Left renal cortex interstitium (tissue), 4 donors: Measurements from ENCODE around the gene SELENOK. TPM values are rescaled to one million over a fixed set of nuclear protein-coding genes. Genes with fewer than 3 reads are reported as not detected.

ENCODE experiments used
- DNase-seq, 4 donors: peaks; one replicate each; pipeline ENCODE4 v3.0.0-alpha.2; 2013; ENCODE audit warnings: low read depth in 4 of 4, low spot score in 2 of 4, missing footprints in 1 of 4
- polyA plus RNA-seq, 4 donors: library from polyadenylated mRNA; unstranded; fragments of 120-200 nt; gene quantifications; one replicate each; pipeline ENCODE4 v1.2.1, GENCODE V29; 2013; ENCODE audit not compliant: insufficient read length in 4 of 4

Gene SELENOK
- polyA plus RNA-seq, 4 donors: 74.4 to 97.3 (median 80.7) TPM

DNA sequence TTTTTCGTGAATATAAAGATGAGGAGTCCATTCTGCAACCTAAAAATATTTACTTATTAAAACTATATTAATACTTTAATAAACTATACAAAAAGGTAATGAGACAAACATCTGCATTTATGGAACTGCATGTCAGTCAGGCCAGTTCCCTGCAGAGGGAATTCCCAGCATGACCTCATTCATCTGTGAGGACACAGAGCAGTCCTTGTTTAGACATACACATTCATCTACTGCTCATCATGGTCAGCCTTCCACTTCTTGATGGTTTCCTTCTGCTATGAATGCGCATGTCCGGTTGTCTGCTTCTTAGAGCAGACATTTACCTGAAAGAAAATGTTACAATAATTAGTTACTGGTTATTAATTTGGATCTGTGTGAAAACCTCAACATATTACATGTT, 6.4 kb downstream of the SELENOK start:
- DNase-seq: no peak

DNA sequence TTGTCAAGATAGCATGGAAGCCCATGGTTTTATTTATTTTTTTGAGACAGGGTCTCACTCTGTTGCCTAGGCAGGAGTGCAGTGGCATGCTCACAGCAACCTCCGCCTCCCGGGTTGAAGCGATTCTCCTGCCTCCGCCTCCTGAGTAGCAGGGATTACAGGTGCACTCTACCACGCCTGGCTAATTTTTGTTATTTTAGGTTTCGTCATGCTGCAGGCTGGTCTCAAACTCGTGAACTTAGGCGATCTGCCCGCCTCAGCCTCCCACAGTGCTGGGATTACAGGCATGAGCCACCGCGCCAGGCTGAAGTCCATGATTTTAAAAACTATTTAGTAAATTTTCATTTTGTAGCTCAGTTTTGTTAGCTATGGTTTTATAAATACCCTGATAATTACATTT, 7.0 kb downstream of the SELENOK start:
- no peak for DNase-seq

DNA sequence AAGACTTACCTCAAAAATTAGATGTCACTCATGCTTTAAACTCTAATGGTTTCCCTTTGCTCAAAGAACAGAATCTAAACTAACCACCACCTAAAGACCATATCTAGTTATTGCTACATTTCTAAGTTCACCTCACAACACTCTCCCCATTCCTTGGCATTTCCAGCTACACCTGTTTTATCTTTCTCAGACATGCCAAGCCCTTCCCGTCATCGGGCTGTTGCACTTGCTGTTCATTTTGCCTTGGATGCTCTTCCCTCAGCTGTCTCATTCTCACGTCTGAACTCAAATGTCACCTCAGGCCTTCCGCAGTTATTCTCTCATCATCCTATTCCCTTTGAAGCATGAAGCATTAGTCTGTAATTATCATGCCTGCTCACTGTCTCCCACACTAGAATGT, 8.7 kb downstream of the SELENOK start:
- no peak for DNase-seq

DNA sequence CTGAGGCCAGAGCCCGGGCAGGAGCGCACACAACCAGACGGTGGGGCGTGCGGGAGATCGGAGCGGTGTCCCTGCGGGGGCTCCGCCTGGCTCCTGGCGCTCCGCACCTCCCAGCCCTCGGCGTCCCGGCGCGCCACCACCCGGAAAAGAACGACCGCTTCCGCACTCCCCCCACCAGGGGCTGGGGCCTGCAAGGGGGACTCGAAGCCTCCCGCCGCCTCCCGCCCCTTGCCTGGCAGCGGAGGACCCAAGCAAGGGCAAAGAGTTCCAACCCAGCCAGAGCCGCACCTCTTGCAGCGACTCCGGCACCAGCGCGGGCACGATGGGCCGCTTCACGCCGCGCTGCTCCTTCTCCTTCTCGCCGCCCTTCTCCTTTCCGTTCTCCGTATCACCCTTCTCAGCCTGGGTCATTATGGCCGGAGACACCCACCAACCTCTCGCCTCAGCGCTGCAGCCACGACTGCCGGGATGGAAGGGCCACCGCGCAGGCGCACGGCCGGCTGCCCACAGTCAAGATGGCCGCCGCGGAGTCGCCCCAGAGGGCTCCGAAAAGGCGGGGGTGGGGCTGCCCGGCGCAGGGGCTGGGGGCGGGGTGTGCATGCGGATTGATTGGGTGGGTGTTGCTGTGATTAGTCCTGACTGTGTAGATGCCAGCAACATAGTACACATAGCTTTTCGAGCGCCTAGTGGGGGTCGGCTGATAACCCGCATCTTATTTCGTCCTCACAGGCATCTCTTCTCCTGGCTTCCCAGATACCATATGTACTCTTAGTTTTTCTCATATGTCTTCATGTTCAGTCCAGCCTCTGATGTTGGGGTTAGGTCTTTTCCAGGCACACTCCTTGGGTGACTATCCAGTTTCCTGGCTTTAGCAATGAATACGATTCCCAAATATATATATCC, 9.7 kb downstream of the SELENOK start, which contains the start of gene ACTR8:
Gene ACTR8 (minus strand): TSS at position 462 of the 903 bp plus-strand sequence. CDS start 51 bp downstream, at position 411.
- peak in 3 of 4 donors; percentile 73 to 87 (median 77) for DNase-seq

DNA sequence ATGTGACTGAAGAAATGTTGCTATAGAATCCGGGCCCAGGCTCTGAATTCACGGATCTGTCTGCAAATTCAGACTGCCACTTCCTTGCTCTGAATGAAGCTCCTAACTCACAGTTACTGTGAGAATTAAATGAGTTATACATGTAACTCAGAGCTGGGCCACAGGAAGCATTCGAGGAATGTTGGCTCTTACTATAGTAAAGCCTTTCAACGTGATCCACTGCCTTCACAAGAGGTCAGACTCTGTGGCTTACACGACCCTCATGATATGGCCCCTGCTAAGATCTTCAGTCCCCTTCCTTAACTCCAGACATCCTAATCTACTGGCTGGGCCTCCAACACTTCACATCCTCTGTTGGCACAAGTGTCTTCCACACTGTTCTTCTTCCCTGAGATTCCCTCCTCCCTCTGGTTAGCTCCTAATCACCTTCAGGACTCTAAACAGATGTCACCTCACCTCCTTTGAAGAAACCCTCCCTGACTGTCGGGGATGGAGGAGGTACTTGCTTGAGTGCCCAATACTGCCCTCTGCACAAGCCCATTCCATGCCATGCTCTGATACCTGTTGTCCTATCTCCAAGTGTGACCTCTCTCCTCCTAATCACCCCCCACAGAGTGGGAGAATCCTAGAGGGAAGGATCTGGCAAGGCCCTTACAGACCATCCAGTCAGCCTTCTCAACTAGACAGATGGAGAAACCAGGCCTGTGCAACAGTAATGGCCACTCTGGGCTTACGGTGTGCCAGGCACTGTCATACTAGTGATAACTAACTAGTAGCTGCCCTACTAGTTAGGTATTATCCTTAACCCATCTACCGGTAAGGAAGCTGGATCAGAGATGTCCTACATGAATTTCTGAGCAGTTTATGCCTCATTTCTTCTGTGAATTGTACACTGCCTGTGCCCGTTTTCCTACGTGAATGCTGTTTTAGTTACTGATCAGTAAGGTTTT, 11.0 kb downstream of the SELENOK start:
- no peak for DNase-seq

DNA sequence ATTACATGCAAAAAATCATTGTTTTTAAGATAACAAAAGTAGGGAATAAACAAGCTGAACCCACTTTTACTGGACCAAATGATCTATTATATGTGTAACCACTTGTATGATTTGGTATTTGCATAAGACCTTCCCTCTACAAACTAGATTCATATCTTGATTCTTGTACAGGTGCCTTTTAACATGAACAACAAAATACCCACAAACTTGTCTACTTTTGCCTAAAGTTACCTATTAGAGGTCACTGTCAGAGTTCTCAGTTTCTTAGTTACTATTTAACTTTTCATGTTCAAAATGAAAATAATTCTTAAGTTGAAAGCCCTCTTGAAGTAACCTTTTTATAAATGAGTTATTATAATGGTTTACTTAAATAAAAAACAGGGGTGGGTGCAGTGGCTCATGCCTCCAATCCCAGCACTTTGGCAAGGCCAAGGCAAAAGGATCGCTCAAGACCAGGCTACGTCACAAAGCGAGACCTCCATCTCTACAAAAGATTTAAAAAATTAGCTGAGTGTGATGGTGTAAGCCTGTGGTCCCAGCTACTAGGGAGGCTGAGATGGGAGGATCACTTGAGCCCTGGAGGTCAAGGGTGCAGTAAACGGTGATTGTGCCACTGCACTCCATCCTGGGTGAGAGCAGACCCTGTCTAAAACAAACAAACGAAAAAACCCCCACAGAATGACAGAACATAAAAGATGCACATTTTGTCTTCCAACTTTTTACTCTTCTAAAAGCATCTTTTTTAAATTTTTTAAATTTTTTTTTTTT, 25.7 kb downstream of the SELENOK start:
- DNase-seq: no peak

DNA sequence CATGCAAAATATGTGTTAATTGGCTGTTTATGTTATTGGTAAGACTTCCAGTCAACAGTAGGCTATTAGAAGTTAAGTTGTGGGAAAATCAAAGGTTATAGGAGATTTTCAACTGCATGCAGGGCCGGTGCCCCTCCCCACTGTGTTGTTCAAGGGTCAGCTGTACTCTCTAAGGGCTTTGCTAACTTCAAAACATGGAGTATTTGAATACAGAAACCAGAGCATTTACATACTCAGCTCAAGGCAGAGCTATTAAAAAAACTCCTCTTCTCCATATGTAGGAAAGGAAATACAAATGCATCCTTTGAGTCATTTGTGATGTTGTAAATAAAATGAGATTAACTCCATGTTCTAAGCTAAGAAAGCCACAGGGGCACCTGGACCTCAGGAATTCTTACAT, 28.5 kb downstream of the SELENOK start:
- DNase-seq: no peak

DNA sequence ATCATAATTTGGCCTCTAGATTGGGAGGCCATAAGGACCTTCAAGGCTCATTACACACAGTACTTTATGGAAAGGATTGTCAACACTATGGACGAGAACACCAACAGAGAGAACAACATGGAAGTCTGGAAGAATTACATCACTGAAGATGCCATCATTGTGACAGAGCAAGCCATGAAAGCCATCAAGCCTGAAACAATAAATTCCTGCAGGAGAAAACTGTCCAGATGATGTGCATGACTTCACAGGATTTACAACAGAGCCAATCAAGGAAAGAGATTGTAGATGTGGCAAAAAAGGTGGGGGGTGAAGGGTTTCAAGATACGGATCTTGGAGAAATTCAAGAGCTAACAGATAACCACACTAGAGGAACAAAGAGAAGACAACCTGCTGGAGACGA, 29.4 kb downstream of the SELENOK start:
- DNase-seq: no peak

DNA sequence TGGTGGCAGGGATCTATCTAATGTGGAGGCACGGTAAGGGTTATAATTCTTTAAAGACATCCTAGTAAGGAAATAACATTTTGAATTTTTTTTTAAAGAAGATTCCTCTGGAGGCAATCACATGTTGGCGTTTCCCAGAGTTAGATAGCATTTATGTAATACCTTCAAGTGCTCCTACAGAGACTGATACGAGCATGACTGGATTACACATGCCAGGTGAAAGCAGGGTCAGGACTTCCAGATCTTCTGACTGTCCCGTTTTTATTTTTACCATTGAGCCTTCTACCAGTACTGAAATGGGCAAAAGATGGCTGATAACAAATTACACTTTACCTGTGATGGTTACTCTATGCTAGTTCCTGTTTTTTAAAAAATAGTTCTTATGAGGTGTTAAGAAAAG, 31.5 kb downstream of the SELENOK start:
- no peak for DNase-seq

DNA sequence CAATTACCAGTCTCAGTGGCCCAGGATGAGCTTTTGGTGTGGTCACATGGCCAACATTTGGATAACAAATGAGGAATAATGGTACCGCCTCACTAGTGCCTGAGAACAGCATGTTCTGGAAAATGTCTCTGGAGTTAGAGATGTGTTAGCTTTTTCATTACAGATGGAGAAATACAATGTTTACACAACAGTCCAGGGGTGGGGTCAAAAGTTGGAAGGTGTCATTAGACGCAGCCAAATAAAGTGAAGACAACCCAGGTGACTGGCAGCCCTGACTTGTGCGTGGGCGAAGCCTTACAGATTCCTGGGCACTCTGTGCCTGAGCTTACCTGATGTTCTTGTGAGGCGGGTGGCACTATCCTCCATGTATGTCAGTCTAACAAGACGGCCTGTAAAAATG, 32.5 kb downstream of the SELENOK start:
- DNase-seq: no peak

DNA sequence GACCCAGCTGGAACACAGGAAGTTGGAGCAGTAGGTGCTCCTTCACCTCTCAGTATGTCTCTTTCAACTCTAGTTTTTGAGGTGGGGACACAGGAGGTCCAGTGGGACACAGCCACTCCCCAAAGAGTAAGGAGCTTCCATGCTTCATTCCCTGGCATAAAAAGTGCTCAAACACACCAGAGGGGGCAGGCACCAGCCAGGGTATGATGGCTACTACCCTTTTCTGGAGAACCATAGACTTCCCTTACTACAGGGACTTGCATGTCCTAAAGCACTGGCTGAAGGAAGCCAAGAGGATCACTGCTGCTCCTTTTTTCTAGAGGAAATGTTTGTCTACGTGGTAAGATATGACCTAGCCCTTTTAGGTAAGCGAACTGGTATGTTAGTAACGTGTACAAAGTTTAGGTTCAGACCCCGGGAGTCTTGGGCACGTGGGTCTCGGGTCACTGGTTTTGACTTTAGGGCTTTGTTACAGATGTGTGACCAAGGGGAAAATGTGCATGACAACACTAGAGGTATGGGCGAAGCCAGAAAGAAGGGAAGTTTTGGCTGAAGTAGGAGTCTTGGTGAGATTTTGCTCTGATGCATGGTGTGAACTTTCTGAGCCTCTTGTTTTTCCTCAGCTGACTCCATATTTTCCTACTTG, 33.4 kb downstream of the SELENOK start:
- no peak for DNase-seq

DNA sequence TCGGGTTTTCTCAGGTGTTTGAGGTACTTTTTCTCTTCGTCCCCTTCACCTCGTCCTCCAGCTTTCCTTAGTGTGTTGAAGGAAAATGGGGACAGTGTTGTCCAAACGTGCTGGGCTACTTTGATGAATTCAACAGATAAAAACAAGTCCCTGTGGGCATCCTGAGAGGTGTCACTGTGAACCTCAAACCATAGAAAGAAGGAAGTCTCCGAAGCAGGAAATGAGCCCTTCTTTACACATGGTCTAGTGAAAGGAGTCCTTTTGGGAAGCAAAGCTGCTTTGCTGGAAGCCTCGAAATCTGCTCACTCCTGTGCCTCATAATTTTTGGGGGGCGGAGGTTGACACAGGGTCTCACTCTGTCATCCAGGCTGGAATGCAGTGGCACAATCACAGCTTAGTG, 34.7 kb downstream of the SELENOK start:
- no peak for DNase-seq

DNA sequence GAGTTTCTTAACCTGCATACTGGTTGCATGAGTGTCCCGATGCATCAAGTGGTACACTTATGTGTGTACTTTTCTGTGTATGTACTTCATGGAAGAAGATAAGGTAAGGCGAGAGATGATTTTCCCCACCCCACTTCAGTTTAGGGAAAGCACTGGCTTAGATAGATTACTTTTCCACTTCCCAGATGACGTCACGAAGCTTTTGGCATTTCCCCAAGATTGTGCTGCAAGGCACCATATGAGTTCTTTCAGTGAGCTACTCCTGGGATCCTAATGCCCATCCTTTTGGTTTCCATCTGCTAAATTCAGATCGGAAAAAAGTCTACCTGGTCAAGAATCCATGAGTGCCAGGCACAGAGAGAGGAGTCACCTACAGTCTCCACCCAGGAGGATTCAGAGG, 40.8 kb downstream of the SELENOK start:
- no peak for DNase-seq

DNA sequence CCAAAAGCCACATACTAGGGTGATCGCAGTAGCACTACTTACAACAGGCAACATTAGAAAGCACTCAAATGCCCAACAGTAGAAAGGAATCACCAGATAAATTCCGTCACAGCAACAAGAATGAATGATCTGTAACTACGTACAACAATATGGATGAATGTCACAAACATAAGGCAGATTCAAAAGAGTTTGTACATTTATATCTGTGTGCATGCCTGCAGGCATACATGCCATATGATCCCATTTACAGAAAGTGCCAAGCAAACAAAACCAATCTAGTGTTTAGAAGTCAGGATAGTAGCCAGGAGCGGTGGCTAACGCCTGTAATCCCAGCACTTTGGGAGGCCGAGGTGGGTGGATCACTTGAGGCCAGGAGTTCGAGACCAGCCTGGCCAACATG, 41.7 kb downstream of the SELENOK start:
- DNase-seq: no peak

DNA sequence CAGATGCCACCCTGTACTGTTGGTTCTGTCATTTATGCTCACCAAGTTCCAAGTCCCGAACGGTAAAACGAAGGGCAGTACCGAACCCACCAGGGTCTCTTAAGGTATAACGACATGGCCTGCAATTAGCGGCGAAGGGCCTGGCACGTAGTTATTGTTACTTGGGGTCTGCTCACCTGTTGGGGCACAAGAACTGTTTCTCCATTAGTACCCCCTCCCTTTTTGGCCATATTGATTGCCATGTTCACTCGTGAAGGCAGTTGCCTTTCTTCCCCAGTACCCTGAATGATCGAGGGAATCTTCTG, 44.9 kb downstream of the SELENOK start:
- DNase-seq: no peak

DNA sequence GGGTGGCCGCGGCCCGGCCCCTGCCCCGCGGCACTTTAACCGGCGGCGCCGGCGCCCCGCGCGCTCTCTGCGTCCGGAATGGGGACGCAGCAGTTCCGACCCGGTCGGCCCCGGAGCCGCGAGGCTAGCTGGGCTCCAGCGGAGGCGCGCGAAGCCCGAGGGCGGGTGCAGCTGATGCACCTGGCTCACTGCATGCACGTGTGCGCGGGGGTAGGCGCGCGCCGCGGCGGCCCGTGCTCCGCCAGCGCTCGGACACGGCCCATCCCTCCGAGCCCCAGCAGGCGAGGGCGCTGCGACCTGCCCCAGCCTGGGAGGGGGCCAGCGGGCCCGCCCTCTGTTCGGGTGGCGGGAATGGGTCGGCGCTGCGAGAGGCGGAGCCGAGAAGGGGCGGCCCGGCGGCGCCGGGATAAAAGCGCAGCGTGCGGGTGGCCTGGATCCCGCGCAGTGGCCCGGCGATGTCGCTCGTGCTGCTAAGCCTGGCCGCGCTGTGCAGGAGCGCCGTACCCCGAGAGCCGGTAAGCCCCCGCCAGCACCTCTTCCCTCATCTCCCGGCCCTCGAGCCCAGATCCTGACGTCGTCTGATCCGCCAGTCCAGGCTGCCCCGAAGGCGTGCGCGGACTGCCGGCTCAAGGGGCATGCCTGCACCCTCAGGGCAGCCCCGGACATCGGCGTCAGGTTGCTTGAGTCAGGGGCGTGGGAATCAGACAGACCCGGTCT, 45.4 kb downstream of the SELENOK start, which contains the start of the genes CHDH and IL17RB:
Gene CHDH (minus strand): TSS at position 286 of the 717 bp plus-strand sequence. CDS start 22,411 bp downstream, outside the sequence.
Gene IL17RB (plus strand): TSS at position 435 of the 717 bp plus-strand sequence. CDS start 21 bp downstream, at position 456.
- peak in 2 of 4 donors; percentile 28 to 29 for DNase-seq

DNA sequence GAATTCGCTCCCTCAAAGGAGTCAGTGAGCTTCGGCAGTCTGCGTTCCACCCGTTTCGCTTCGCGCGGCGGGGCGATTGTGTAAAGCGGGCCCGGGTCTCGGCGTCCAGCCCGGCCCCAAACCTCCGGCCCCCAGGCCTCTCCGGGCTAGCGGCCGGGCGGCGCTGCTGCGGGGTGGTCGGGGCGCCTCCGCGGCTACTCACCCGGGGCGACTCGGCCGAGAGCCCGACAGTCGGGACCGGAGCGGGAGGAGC, 45.9 kb downstream of the SELENOK start:
- DNase-seq: no peak

DNA sequence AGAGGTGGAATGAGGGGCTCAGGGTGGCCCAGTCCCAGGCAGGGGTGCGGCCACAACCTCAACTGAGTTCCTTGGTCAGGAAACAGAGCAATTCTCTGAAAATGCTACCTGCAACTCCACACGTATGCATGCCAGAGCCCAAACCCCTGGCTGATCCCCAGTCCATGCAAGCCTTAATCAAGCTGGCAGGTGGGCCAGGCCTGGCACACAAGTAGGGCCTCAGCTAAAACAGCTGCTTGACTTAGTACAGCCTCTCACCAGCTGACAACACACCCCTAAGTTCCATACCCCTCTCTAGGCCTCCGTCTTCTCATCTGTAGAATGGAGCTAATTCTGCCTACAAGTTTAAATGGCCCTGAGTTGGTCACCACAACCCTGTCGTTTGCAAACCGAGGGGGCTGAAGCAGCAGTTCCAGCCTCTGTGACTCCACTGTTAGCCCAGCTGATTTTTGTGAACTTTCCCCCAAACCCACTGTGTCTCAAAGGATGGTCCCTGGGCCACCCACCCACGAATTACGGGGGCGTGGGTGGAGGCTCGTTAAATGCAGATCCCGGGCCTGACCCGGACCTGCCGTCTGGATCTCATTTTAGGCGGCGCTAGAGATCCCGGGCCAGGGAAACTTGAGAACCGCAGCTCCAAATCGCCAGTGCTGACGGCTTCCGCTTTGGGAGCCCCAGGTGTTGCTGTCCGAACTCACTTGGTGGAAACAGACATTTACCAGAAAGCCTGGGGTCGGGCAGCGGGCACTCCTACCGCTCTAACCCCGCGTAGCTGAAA, 46.4 kb downstream of the SELENOK start:
- peak in 3 of 4 donors; percentile 48 to 66 (median 52) for DNase-seq
